MM.1S (cell line): ENCODE data around the gene RBL2.

ENCODE experiments used
- EZH2phosphoT487 ChIP-seq: fragments of 300-600 bp; sonication (generic); IDR thresholded peaks from 2 replicates; pipeline ENCODE4 v1.6.1; 2018; ENCODE audit warnings: antibody characterized with exemption, low read length
- TF ChIP-seq, protein P1 (sequence below): fragments of 300-600 bp; sonication (generic); IDR thresholded peaks from 2 replicates; pipeline ENCODE4 v1.5.1; 2016; ENCODE audit warnings: antibody characterized with exemption, low read length, mixed read lengths

DNA sequence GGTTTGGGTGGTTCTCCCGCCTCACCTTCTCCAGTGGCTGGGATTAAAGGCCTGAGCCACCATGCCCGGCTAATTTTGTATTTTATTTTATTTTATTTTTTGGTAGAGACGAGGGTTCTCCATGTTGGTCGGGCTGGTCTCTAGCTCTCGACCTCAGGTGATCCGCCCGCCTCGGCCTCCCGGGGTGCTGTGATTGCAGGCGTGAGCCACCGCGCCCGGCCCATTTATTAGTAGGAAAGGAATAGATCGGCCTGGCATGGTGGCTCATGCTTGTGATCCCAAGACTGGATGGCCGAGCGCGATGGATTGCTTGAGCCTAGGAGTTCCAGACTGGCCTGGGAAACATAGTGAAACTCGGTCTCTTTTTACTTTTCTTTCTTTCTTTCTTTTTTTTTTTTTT, 20.4 kb upstream of the RBL2 start:
- TF ChIP-seq, protein P1, sequence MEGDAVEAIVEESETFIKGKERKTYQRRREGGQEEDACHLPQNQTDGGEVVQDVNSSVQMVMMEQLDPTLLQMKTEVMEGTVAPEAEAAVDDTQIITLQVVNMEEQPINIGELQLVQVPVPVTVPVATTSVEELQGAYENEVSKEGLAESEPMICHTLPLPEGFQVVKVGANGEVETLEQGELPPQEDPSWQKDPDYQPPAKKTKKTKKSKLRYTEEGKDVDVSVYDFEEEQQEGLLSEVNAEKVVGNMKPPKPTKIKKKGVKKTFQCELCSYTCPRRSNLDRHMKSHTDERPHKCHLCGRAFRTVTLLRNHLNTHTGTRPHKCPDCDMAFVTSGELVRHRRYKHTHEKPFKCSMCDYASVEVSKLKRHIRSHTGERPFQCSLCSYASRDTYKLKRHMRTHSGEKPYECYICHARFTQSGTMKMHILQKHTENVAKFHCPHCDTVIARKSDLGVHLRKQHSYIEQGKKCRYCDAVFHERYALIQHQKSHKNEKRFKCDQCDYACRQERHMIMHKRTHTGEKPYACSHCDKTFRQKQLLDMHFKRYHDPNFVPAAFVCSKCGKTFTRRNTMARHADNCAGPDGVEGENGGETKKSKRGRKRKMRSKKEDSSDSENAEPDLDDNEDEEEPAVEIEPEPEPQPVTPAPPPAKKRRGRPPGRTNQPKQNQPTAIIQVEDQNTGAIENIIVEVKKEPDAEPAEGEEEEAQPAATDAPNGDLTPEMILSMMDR, result no peak
- no peak for TF ChIP-seq EZH2phosphoT487
